Astrocyte (in vitro differentiated cells and primary cell): Measurements from ENCODE around the gene P2RY12. TPM values are rescaled to one million over a fixed set of nuclear protein-coding genes. Genes with fewer than 3 reads are reported as not detected.
A peak's percentile ranks its signal among the peaks of the same experiment; 100 is the strongest.
"Not testable (repeated sequence)": the region's sequence is repeated elsewhere in the genome, so short reads cannot be mapped to it uniquely, and the experiment has no call there.

ENCODE experiments used
- DNase-seq: peaks from one replicate; pipeline ENCODE4 v3.0.0-alpha.2; 2010; ENCODE audit warnings: low read depth
- FAIRE-seq: peaks from 2 replicates; lab custom pipeline; 2011; peaks lifted over from hg19 to GRCh38; lab: Jason Lieb, UNC
- H2AFZ ChIP-seq: 2 replicates; pipeline ENCODE4 v1.6.0; 2012; ENCODE audit warnings: low read depth, low read length, inconsistent platforms
- H3K27ac ChIP-seq: 2 replicates; pipeline ENCODE4 v1.5.1; 2011; ENCODE audit warnings: low read depth, low read length, inconsistent platforms
- H3K27me3 ChIP-seq: 2 replicates; pipeline ENCODE4 v1.6.0; 2011; ENCODE audit warnings: low read length, inconsistent platforms; ENCODE audit not compliant: insufficient read depth
- H3K36me3 ChIP-seq: 2 replicates; pipeline ENCODE4 v1.5.1; 2011; ENCODE audit warnings: low read length, inconsistent platforms; ENCODE audit not compliant: insufficient read depth
- H3K4me1 ChIP-seq: 2 replicates; pipeline ENCODE4 v1.5.1; 2011; ENCODE audit warnings: low read length, inconsistent platforms; ENCODE audit not compliant: insufficient read depth
- H3K4me2 ChIP-seq: 2 replicates; pipeline ENCODE4 v1.6.0; 2012; ENCODE audit warnings: low read length, inconsistent platforms
- H3K4me3 ChIP-seq: 2 replicates; pipeline ENCODE4 v1.5.1; 2011; ENCODE audit warnings: low read depth, mild to moderate bottlenecking, low read length, inconsistent platforms; ENCODE audit not compliant: insufficient read depth
- H3K79me2 ChIP-seq: 2 replicates; pipeline ENCODE4 v1.6.0; 2012; ENCODE audit warnings: mild to moderate bottlenecking, low read length, inconsistent platforms; ENCODE audit not compliant: insufficient read depth
- H3K9ac ChIP-seq: 2 replicates; pipeline ENCODE4 v1.6.0; 2012; ENCODE audit warnings: mild to moderate bottlenecking, low read length, inconsistent platforms
- H3K9me3 ChIP-seq: 2 replicates; pipeline ENCODE4 v1.5.1; 2012; ENCODE audit warnings: low read depth, mild to moderate bottlenecking, low read length, inconsistent platforms; ENCODE audit not compliant: insufficient read depth
- H4K20me1 ChIP-seq: 2 replicates; pipeline ENCODE4 v1.6.0; 2012; ENCODE audit warnings: low read length, inconsistent platforms; ENCODE audit not compliant: insufficient read depth
- H3K27ac Mint-ChIP-seq: one replicate; pipeline ENCODE4 v1.8.0; 2021; ENCODE audit warnings: mild to moderate bottlenecking, mixed read lengths; ENCODE audit not compliant: unreplicated experiment
- H3K27me3 Mint-ChIP-seq: one replicate; pipeline ENCODE4 v1.8.0; 2021; ENCODE audit warnings: low read depth, mixed read lengths; ENCODE audit not compliant: unreplicated experiment
- H3K36me3 Mint-ChIP-seq: one replicate; pipeline ENCODE4 v1.8.0; 2021; ENCODE audit warnings: low read depth, mixed read lengths; ENCODE audit not compliant: unreplicated experiment
- H3K4me1 Mint-ChIP-seq: one replicate; pipeline ENCODE4 v1.8.0; 2021; ENCODE audit warnings: low read depth, mixed read lengths; ENCODE audit not compliant: unreplicated experiment
- H3K4me3 Mint-ChIP-seq: one replicate; pipeline ENCODE4 v1.8.0; 2021; ENCODE audit warnings: mild to moderate bottlenecking, moderate library complexity, mixed read lengths; ENCODE audit not compliant: unreplicated experiment
- H3K9me3 Mint-ChIP-seq: one replicate; pipeline ENCODE4 v1.8.0; 2021; ENCODE audit warnings: mild to moderate bottlenecking, mixed read lengths; ENCODE audit not compliant: unreplicated experiment
- EZH2 ChIP-seq: IDR thresholded peaks from 2 replicates; pipeline ENCODE4 v1.6.1; 2012; ENCODE audit warnings: mild to moderate bottlenecking, low read length, inconsistent platforms; ENCODE audit not compliant: insufficient read depth
- total RNA-seq: library from RNA; stranded (reverse); gene quantifications from 2 replicates; pipeline ENCODE4 v1.2.1, GENCODE V29; 2021
- TF ChIP-seq, protein P1 (sequence below): IDR thresholded peaks from 2 replicates; pipeline ENCODE4 v1.5.1; 2011; ENCODE audit warnings: low read depth, mild to moderate bottlenecking, inconsistent platforms, low read length, moderate library complexity; ENCODE audit not compliant: insufficient read depth

The P2RY12 gene
- total RNA-seq, 1 donor from 2014 or later: not detected

DNA sequence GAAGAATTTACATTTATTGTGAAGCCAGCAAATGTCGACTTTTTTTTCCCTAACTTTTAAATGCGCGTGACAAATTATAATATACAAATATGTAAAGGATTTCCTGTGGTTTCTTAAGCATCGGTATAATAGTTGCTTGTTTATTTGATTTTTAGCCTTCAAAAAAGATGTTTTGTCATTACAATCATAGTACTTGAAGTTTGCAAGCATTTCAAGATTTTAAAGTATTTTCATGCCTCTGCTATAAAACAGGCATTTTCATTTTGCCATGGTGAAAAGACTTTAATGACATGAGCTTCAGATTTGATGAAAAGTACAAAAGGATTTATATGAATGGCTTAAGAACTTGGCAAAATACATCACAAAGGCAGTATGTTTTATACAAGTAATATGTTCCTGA lies 9.4 kb upstream of the P2RY12 start:
- H3K27ac Mint-ChIP-seq: no peak overlapping the region
- Histone ChIP-seq H2AFZ (no peak overlapping the region), H3K4me3 (no peak overlapping the region), H3K79me2 (no peaks in the 10 kb centered on the region), H3K9ac (no peak overlapping the region), H3K27me3 (no peaks in the 10 kb centered on the region), H3K27ac (no peak overlapping the region), H3K36me3 (no peaks in the 10 kb centered on the region), H4K20me1 (no peaks in the 10 kb centered on the region), H3K9me3 (no peaks in the 10 kb centered on the region), H3K4me1 (no peaks in the 10 kb centered on the region), H3K4me2 (no peak overlapping the region)
- no peaks in the 10 kb centered on the region for H3K27me3 Mint-ChIP-seq
- TF ChIP-seq EZH2: no peak
- TF ChIP-seq, protein P1, sequence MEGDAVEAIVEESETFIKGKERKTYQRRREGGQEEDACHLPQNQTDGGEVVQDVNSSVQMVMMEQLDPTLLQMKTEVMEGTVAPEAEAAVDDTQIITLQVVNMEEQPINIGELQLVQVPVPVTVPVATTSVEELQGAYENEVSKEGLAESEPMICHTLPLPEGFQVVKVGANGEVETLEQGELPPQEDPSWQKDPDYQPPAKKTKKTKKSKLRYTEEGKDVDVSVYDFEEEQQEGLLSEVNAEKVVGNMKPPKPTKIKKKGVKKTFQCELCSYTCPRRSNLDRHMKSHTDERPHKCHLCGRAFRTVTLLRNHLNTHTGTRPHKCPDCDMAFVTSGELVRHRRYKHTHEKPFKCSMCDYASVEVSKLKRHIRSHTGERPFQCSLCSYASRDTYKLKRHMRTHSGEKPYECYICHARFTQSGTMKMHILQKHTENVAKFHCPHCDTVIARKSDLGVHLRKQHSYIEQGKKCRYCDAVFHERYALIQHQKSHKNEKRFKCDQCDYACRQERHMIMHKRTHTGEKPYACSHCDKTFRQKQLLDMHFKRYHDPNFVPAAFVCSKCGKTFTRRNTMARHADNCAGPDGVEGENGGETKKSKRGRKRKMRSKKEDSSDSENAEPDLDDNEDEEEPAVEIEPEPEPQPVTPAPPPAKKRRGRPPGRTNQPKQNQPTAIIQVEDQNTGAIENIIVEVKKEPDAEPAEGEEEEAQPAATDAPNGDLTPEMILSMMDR: no peak
- H3K36me3 Mint-ChIP-seq: peaks cover 3% of the 10 kb centered on the region
- no peaks in the 10 kb centered on the region for H3K9me3 Mint-ChIP-seq
- no peak overlapping the region for H3K4me3 Mint-ChIP-seq
- H3K4me1 Mint-ChIP-seq: peaks cover 14% of the 10 kb centered on the region
- FAIRE-seq (no peak), DNase-seq (peak; percentile 16)

DNA sequence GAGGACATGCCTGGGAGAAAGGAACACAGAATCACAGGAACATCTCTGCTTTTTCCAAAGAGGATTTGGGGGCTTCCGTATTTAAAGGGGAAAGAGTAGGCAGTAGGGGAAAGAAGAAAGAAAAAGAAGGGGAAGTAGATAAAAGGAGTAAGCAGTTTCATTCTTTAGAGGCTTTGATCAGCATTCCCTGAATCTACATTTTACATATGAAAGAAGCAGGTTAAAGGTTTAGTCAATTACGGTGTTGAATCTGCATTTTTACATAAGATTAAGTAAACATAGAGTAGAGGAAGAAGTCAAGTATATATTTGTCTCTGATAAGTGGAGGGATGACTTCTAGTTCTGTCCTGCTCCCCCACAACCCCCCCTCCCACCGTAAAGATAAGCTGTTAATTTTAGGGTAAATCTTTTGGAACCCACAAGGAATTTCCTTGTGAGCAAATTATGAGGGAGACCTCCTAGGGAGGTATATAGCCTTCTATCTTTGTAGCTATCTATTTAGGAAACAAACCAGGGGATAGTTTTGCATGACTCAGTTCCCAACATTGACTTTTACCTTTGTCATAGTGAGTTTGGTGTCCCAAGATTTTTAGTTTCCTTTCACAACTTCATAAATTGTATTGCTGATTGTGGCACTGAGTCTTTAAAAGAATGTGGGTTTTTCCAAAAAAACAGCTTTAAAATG lies 8.7 kb upstream of the P2RY12 start:
- H3K27ac ChIP-seq: no peak overlapping the region
- no peaks in the 10 kb centered on the region for H3K36me3 ChIP-seq
- H3K27me3 Mint-ChIP-seq: no peaks in the 10 kb centered on the region
- no peak overlapping the region for H3K4me2 ChIP-seq
- H3K27ac Mint-ChIP-seq: no peak overlapping the region
- no peak overlapping the region for H3K4me3 Mint-ChIP-seq
- H3K9me3 ChIP-seq: no peaks in the 10 kb centered on the region
- H3K36me3 Mint-ChIP-seq: peaks cover 3% of the 10 kb centered on the region
- no peak overlapping the region for H3K4me3 ChIP-seq
- H3K4me1 Mint-ChIP-seq: peaks cover 14% of the 10 kb centered on the region
- no peaks in the 10 kb centered on the region for H4K20me1 ChIP-seq
- DNase-seq: no peak
- FAIRE-seq: no peak
- H3K9ac ChIP-seq: no peak overlapping the region
- no peak overlapping the region for H2AFZ ChIP-seq
- TF ChIP-seq, protein P1: no peak
- no peak for TF ChIP-seq EZH2
- H3K9me3 Mint-ChIP-seq: no peaks in the 10 kb centered on the region
- H3K79me2 ChIP-seq: no peaks in the 10 kb centered on the region
- no peaks in the 10 kb centered on the region for H3K4me1 ChIP-seq
- H3K27me3 ChIP-seq: no peaks in the 10 kb centered on the region

DNA sequence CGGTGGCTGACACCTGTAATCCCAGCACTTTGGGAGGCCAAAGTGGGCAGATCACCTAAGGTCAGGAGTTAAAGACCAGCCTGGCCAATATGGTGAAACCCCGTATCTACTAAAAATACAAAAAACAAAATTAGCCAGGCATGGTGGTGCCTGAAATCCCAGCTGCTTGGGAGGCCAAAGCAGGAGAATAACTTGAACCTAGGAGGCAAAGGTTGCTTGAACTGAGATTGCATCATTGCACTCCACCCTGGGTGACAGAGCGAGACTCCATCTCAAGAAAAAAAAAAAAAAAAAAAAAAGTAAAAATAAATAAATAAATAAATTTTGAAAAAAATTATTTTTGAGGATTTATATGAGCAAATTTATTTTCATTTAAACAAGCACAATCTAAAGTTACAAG lies 7.6 kb upstream of the P2RY12 start:
- H3K4me1 Mint-ChIP-seq: peaks cover 16% of the 10 kb centered on the region
- H3K36me3 Mint-ChIP-seq, H3K9ac ChIP-seq, H3K27ac Mint-ChIP-seq, H3K4me2 ChIP-seq, H3K27ac ChIP-seq, H3K9me3 Mint-ChIP-seq, H3K4me3 Mint-ChIP-seq, H2AFZ ChIP-seq, DNase-seq, H3K36me3 ChIP-seq, H3K4me3 ChIP-seq, H4K20me1 ChIP-seq, H3K9me3 ChIP-seq, H3K4me1 ChIP-seq, H3K27me3 ChIP-seq, H3K27me3 Mint-ChIP-seq, H3K79me2 ChIP-seq, FAIRE-seq: not testable (repeated sequence)
